ENCODE data around the gene MVB12B.

GRCh38 chr9:126521089-126521488, 194.5 kb downstream of the MVB12B start:
- TF ChIP-seq CTCF (IDR thresholded peaks at IDR 0.05) (no peak), EP300 (IDR thresholded peaks at IDR 0.05) (no peak), POLR2A (IDR thresholded peaks at IDR 0.05) (no peak)
